ENCODE results near the gene NCAPH2.
A peak's percentile ranks its signal among the peaks of the same experiment; 100 is the strongest.

NCAPH2 gene

DNA sequence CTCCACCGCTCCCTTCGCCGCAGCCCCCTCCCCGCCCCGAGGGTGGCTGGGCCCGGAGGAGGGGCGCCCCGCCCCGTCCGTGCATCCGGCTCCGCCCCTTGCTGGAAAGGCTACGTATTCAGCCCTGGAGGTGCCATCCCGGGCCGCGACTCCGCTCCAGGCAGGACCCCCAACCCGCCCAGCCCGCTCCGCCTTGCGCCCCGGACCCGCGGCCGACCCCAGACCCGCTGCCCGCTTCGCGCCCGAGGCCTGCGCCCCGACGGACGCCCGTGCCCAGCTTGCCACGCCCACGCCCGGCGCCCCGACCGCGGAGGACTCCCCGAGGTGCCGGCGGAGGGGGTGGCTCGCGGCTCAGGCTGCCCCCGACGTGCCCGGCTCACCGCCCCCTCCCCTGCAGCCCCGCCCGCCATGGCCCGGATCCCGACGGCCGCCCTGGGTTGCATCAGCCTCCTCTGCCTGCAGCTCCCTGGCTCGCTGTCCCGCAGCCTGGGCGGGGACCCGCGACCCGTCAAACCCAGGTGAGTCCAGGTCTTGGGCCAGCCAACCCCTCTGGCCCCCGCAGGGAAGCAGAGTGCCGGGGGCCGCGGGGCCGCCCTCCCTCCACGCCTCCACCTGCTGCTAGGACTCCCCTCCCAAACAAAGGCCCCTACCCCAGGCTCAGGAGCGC lies 26.5 kb upstream of the NCAPH2 start, which contains the start of gene ADM2:
Gene ADM2, plus strand, starts transcription at position 104 of the 667 bp plus-strand sequence. Its CDS starts 305 bp downstream, at position 409.
- peak in 1 of 2 experiments; percentile 70 for DNase-seq
- TF ChIP-seq POLR2A (IDR thresholded peaks at IDR 0.05; ENCODE audit: low read length) (no peak), GATA1 (IDR thresholded peaks at IDR 0.05; ENCODE audit: low read depth, low read length) (no peak)

DNA sequence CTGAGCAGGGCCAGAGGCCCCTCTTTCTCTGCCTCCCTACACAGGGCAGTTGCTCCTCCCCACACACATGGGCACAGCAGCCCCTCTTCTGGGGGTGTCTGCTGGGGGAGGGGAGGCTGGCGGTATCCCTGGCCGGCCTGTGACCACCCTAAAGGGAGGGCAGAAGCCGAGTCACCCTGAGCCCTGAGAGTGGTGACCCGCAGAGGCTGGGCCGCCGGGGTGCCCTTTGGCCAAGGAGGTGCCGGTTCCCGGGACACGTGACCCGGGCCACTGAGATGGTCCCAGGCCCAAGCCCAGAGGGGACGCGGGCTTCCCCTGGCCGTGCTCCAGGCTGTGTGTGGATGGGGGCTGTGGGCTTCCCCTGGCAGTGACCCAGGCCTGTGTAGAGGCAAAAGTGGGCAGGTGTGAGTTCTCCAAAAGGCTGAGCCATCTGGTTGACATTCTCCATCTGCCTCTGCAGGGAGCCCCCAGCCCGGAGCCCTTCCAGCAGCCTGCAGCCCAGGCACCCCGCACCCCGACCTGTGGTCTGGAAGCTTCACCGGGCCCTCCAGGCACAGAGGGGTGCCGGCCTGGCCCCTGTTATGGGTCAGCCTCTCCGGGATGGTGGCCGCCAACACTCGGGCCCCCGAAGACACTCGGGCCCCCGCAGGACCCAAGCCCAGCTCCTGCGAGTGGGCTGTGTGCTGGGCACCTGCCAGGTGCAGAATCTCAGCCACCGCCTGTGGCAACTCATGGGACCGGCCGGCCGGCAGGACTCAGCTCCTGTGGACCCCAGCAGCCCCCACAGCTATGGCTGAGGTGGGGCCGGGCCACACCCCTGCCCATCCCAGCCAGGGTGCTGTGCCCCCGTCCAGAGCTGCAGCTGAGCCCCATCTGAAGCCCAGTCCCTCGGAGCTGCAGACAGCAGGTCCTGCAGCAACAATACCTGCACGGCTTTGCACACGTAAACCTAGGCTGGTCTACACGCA lies 25.6 kb upstream of the NCAPH2 start:
- TF ChIP-seq GATA1 (IDR thresholded peaks at IDR 0.05; ENCODE audit: low read depth, low read length) (no peak), POLR2A (IDR thresholded peaks at IDR 0.05; ENCODE audit: low read length) (no peak)
- no peak for DNase-seq

DNA sequence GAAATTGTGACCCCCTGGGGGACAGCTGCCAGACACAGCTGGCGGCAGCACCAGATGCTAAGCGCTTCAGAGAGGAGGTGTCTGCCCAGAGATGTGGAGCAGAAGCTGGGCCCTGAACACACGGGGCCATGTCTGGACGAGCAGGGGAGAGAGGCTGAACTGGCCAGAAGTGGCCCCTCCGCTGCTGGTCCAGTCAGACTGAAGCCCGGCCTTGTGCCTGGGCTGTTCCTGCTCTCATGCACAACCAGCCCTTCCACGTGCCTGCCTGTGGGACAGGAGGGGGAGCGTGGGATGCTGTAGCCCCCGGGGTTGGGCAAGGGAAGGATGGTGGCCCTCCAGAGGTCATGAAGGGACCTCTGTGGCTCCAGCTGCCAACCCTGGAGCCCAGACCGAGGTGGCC lies 24.9 kb upstream of the NCAPH2 start:
- no peak for DNase-seq
- TF ChIP-seq GATA1 (IDR thresholded peaks at IDR 0.05; ENCODE audit: low read depth, low read length) (no peak), POLR2A (IDR thresholded peaks at IDR 0.05; ENCODE audit: low read length) (no peak)

DNA sequence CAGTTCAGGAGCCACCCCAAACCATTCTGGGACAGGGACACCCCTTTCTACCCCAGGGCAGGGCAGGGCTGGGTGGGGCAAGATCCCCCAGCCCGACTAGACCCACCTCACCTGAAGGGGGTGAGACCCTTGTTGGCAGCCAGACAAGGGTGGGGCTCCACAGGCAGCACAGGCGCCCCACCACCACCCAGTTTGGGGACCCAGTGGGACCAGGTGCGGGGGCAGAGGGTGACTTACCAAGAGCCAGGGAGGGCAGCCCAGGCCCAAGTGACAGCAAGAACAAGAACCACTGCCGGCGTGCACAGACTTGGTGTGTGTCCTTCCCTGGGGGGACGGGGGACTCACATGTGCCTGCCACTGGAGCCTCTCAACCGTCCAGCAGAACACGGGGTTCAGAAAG lies 24.5 kb upstream of the NCAPH2 start:
- no peak for DNase-seq
- TF ChIP-seq POLR2A (IDR thresholded peaks at IDR 0.05; ENCODE audit: low read length) (no peak), GATA1 (IDR thresholded peaks at IDR 0.05; ENCODE audit: low read depth, low read length) (no peak)

DNA sequence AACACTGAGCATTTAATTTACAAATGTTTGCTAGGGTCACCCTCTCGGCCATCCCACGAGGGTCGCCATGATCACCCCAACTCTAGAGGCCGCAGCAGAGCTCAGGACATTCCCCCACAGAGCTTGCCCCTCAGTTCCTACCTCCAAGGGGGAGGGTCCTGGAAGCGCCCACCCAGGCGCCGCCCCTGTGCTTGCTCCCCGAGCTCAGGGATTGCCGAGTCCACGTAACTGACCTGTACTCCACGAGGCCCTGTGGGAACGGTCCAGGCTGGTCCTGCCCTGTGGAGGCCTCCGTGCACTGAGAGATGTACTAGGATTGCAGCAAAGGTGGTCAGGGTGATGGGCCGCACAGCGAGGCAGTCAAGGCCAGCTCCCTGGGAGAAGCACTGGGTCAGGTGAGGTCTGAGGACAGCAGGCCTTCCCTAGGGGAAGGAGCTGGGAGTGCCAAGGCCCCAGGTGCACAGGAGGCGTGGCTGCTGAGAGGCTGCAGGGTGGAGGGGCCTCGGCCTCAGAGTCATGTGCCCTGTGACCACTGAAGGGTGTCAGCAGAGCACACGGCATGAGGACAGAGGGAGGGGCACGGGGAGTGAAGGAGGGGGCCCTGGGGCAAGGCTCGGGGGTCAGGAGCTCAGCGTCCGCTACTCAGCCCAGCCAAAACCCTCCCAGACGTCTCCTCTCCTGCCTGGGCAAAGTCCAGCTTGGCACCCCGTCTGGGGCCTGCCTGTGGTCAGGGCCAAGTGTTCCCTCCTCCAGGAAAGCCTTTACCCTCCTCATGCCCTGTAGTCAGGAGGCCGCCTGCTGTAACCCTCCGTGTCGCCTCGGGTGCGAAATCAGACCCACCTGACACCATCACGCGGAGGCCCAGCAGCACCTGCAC lies 23.8 kb upstream of the NCAPH2 start:
- TF ChIP-seq POLR2A (IDR thresholded peaks at IDR 0.05; ENCODE audit: low read length) (no peak), GATA1 (IDR thresholded peaks at IDR 0.05; ENCODE audit: low read depth, low read length) (no peak)
- no peak for DNase-seq

DNA sequence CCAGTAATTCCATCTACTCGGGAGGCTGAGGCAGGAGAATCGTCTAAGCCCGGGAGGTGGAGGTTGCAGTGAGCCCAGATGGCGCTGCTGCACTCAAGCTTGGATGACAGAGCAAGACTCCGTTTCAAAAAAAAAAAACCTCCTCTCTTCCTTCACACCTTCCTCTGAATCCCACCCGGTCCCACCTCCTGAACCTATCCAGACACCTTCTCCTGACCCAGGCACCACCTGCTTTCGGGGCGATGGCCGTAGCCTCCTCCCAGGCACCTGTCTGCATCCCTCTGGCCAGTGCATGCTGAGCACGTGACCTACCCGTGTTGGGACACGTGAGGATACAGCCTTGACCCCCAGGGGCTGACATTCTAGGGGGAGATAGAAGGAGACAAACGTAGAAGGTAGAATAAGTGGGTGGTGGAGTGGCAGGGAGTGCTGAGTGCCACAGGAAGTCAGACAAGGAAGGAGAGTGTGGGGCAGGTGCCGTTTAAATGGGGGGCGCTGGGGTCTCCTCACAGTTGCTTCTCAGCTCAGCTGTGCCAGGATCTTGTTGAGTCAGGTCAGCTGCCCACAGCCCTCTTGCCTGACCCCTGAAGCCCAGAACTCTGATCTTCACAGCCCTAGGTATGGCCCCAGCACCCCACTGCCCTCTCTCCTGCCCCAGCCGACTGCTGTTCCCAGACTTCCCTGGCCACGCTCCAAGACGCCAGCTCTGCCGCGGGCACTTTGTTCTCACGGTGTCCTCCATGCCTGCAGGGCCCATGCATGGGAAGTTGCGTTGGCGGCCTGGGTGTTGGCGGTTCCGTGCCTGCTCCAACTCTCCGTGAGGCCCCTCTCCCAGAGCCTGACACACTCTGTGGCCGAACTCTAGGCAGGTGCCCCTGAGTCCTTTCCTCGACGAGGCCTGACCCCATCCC lies 22.5 kb upstream of the NCAPH2 start:
- TF ChIP-seq POLR2A (IDR thresholded peaks at IDR 0.05; ENCODE audit: low read length) = no peak
- TF ChIP-seq GATA1 (IDR thresholded peaks at IDR 0.05; ENCODE audit: low read depth, low read length) = no peak
- no peak for DNase-seq

DNA sequence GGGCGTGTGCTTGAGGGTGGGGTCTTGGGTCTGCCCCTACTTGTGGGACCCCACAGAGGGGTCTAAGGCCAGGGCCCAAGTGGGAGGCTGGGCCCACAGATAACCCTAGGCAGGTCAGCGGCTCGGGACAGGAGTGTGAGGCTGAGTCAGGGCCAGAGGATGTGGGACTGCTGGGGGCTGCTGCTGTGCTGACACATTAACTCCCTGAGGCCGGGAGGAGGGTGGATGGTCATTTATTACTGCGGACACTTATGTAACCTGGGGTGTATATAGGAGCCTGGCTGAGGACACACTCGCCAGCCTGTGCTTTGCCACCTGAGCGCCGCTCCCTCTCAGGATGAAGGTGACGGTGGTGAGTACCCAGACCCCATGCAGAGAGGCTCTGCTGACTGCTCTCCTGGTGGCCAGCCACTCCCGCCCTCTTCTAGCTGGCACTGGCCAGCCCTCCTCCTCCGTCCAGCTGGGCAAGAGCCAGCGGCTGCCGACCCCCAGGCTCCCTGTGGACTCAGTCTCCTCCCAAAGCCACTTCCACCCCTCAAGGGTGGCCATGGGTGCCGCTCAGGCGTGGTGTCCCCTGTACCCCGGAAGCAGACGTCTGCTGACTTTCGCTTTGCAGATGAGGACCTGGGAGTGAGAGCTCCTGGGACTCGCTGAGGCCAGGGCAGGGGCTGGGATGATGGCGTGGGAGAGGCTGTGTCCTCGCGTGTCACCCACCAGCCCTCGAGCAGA lies 21.3 kb upstream of the NCAPH2 start, which contains the start of gene MIOX:
Gene MIOX, plus strand, starts transcription at position 299 of the 729 bp plus-strand sequence. Its CDS starts 39 bp downstream, at position 338.
- no peak for DNase-seq
- TF ChIP-seq POLR2A (IDR thresholded peaks at IDR 0.05; ENCODE audit: low read length) = no peak
- no peak for TF ChIP-seq GATA1 (IDR thresholded peaks at IDR 0.05; ENCODE audit: low read depth, low read length)

DNA sequence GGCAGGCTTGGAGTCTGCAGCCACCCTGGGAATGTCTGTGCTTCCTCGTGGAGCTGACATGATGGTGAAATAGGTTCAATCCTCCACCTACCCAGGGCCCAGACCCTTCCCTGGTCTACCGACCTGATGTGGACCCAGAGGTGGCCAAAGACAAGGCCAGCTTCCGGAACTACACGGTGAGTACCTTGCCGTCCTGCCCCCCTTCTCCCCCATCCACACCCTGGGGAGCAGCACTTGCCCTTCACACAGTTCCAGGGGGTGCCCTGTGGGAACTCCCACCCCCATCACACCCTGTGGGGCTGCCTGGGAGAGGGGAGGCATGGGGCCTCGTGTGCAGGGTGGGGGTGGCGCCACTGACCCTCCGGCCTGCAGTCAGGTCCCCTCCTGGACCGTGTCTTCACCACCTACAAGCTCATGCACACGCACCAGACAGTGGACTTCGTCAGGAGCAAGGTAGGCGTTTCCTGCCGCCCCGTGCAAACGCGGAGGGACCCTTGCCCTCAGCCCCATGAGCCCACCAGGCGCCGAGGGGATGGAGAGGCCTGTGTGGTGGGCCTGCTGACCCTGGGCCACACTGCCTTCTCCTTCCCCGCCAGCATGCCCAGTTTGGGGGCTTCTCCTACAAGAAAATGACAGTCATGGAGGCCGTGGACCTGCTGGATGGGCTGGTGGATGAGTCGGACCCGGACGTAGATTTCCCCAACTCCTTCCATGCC lies 20.6 kb upstream of the NCAPH2 start:
- no peak for DNase-seq
- TF ChIP-seq POLR2A (IDR thresholded peaks at IDR 0.05; ENCODE audit: low read length) (no peak), GATA1 (IDR thresholded peaks at IDR 0.05; ENCODE audit: low read depth, low read length) (no peak)

DNA sequence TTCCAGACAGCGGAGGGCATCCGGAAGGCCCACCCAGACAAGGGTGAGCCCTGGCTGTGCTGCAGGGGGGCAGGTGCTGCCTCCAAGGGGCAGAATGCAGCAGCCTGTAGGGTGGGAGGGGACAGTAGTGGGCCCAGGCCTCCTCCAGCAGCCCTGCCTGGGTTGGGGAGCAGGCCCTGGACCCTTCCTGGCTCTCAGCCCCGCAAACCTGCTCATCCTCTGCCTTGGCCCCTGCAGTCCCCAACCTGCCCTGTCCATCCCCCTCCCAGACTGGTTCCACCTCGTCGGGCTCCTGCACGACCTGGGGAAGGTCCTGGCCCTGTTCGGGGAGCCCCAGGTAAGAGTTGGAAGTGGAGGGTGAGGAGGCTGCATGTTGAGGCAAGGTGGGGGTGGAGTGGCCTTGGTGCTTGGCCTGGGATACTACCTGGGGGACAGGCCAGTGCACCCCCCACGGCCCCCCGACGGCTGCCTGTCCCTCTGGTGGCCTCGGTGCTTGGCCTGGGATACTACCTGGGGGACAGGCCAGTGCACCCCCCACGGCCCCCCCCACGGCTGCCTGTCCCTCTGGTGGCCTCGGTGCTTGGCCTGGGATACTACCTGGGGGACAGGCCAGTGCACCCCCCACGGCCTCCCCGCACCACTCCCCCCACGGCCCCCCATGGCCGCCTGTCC lies 19.9 kb upstream of the NCAPH2 start:
- TF ChIP-seq POLR2A (IDR thresholded peaks at IDR 0.05; ENCODE audit: low read length) = no peak
- TF ChIP-seq GATA1 (IDR thresholded peaks at IDR 0.05; ENCODE audit: low read depth, low read length) = no peak
- no peak for DNase-seq

DNA sequence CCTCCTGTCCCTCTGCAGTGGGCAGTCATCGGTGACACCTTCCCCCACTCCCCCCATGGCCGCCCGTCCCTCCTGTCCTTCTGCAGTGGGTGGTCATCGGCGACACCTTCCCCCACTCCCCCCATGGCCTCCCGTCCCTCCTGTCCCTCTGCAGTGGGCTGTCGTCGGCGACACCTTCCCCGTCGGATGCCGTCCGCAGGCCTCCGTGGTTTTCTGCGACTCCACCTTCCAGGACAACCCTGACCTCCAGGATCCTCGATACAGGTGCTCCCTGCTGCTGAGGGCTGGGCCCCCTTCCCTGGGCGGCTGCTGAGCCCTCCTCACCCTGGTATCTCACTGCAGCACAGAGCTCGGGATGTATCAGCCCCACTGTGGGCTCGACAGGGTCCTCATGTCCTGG lies 19.1 kb upstream of the NCAPH2 start:
- DNase-seq = no peak
- TF ChIP-seq POLR2A (IDR thresholded peaks at IDR 0.05; ENCODE audit: low read length) (no peak), GATA1 (IDR thresholded peaks at IDR 0.05; ENCODE audit: low read depth, low read length) (no peak)

Measured in erythroblast (primary cell).